IPS-18a (cell line): ENCODE data around the gene CDHR3.

Source experiments
- H3K27ac ChIP-seq: one replicate; pipeline ENCODE4 v1.5.1; 2013; ENCODE audit warnings: low read length
- H3K27me3 ChIP-seq: one replicate; pipeline ENCODE4 v1.6.1; 2013; ENCODE audit warnings: mild to moderate bottlenecking, low read length; ENCODE audit not compliant: control insufficient read depth, insufficient read depth
- H3K36me3 ChIP-seq: one replicate; pipeline ENCODE4 v1.6.1; 2013; ENCODE audit warnings: low read depth, low read length; ENCODE audit not compliant: control insufficient read depth
- H3K4me1 ChIP-seq: one replicate; pipeline ENCODE4 v1.6.1; 2013; ENCODE audit warnings: low read depth, low read length; ENCODE audit not compliant: control insufficient read depth
- H3K4me3 ChIP-seq: one replicate; pipeline ENCODE4 v1.5.1; 2013; ENCODE audit warnings: low read length
- H3K9ac ChIP-seq: one replicate; pipeline ENCODE4 v1.6.1; 2013; ENCODE audit warnings: mild to moderate bottlenecking, low read length, moderate library complexity
- H3K9me3 ChIP-seq: one replicate; pipeline ENCODE4 v1.6.1; 2013; ENCODE audit warnings: low read depth, low read length; ENCODE audit not compliant: control insufficient read depth

The CDHR3 gene

DNA sequence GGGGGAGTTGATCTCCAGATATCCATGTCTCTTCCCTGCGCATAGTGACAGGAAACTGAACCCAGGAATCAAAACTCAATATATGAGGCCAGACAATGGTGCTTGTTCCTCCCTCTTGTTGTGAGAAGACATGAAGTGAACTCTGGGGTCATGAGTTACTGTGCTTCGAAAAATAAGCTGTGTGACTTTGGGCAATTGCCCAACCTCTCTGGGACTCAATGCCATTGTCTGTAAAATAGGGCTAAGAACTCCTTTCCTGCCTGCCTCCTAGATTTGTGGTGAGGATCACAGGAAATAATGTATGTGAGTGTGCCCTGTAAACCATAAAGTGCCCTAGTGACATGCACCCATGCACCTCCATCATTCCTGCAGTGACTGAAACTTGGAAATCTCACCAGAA, 100.6 kb downstream of the CDHR3 start:
- Histone ChIP-seq H3K9me3 (no peaks in the 10 kb centered on the region), H3K36me3 (no peaks in the 10 kb centered on the region), H3K4me3 (no peak overlapping the region), H3K27me3 (no peaks in the 10 kb centered on the region), H3K4me1 (peaks cover 9% of the 10 kb centered on the region), H3K27ac (no peak overlapping the region), H3K9ac (no peak overlapping the region)

DNA sequence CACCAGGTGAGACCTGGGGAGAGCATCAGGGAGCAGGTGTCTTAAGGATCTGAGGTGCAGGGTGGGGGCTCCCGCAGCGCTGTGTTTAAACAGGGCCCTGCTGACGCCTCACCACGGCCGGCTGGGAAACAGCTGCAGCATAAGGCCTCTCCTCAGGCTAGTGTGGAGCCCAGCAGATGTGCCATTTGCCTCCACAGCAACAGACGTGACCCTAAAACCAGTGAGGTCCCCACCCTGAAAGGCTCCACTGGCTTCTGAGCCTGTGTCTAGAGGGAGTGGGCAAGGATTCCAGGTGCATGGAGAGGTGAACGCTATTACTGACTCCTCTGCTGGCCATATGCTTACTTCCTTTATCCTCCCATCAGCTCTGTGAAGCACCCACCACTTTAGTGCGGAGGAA, 101.3 kb downstream of the CDHR3 start:
- H3K4me3 ChIP-seq, result no peak overlapping the region
- no peak overlapping the region for H3K27ac ChIP-seq
- H3K9me3 ChIP-seq, result no peaks in the 10 kb centered on the region
- peaks cover 9% of the 10 kb centered on the region for H3K4me1 ChIP-seq
- H3K9ac ChIP-seq, result no peak overlapping the region
- H3K27me3 ChIP-seq, result no peaks in the 10 kb centered on the region
- no peaks in the 10 kb centered on the region for H3K36me3 ChIP-seq

DNA sequence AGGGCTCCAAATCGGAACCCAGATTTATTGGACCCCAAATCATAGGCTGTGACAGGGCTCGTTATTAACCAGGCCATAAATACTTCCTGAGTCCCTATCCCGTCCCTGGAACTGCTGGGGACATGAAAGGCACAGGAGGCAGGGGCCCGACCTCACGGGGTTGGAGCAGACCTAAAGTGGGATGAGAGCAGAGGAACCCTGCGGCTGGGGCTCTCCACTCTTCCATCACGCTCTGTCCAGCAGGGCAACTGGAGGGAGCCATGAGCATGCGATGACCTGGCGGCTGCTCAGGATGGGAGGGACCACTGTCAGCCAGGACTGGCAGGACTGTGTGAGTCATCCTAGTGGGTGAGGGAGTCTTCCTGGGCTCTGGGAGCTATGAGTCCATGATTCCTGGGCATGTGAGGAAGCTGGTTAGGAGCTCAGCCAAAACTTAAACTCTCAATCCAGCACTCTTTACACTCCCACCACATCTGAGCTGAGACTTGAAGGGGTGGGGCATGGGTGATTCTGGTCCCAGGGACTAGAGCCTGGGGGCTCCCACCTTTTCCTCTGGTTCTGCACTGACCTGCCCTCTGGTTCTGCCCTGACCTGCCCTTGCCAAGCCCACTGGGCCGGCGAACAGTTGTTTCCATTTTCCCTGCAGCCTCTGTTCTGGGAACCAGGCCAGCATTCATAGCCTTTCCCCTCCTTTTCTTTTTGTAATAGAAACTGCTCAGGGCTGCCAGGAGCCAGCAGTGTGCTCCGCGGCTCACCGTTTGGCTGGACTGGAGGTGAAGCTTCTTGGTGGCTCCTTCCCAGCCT, 101.9 kb downstream of the CDHR3 start:
- Histone ChIP-seq H3K36me3 (no peaks in the 10 kb centered on the region), H3K27me3 (no peaks in the 10 kb centered on the region), H3K4me1 (peaks cover 9% of the 10 kb centered on the region), H3K9ac (no peak overlapping the region), H3K9me3 (no peaks in the 10 kb centered on the region), H3K4me3 (no peak overlapping the region), H3K27ac (no peak overlapping the region)

DNA sequence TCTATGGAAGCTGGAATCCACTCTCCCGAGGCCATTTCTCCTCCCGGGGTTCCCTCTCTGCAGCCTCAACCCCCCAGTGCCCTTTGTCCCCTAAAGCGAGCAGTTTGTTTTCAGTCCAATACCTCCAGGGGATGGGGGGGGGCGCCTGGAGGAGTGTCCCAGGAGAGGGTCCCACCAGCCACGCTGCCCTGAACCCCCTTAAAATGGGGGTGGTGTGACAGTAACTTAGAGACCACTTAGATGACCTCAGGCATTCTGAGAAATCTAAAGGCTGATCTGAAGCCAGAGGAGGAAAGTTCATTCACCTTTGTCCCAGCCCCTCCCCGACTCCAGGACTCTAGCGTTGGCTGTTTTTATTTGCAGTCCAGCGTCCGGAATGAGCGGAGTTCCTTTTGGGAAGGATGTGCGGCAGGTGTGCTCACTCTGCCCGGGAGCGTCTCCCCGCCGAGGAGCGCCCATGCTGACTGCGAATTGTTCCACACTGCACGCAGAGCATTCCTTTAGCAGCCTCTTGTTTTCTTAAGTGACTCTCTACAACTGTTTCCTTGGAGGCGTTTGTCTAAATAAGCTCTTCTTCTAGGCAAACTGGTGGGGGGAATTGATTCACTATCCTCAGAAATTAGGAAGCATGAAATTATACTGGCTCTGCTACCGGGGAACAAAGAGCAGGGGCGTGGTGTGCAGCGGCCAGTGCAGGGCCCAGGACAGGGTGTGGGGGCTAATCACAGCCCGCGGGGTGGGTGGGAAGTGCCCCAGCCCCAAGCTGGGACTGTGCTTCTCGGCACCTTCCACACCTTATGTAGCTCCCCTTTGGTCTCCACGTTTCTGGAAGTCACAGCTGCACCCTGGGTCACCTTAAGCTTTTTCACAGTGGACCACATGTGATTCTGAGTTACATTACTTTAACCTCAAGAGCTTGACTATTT, 102.8 kb downstream of the CDHR3 start:
- Histone ChIP-seq H3K9me3 (no peaks in the 10 kb centered on the region), H3K9ac (no peak overlapping the region), H3K27ac (no peak overlapping the region), H3K4me1 (peaks cover 9% of the 10 kb centered on the region), H3K36me3 (no peaks in the 10 kb centered on the region), H3K27me3 (no peaks in the 10 kb centered on the region), H3K4me3 (no peak overlapping the region)

DNA sequence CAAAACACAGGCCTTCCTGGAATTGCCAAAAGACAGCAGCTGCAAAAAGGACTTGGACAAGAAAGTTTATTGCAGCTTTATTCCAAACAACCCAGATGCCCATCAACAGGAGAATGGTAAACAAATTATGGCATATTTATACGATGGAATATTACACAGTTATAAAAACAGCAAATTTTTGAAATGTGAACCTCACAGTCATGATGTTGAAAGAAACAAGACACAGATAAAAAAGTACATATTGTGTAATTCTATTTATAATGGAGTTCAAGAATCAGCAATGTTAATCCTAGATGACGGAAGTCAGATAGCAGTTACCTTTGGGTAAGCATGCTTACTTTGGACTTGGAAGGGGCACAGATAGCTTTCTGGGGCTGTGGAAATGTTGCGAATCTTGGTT, 104.6 kb downstream of the CDHR3 start:
- no peaks in the 10 kb centered on the region for H3K9me3 ChIP-seq
- no peak overlapping the region for H3K9ac ChIP-seq
- H3K27ac ChIP-seq, result no peak overlapping the region
- H3K36me3 ChIP-seq, result no peaks in the 10 kb centered on the region
- H3K4me3 ChIP-seq, result no peak overlapping the region
- no peaks in the 10 kb centered on the region for H3K27me3 ChIP-seq
- peaks cover 14% of the 10 kb centered on the region for H3K4me1 ChIP-seq

DNA sequence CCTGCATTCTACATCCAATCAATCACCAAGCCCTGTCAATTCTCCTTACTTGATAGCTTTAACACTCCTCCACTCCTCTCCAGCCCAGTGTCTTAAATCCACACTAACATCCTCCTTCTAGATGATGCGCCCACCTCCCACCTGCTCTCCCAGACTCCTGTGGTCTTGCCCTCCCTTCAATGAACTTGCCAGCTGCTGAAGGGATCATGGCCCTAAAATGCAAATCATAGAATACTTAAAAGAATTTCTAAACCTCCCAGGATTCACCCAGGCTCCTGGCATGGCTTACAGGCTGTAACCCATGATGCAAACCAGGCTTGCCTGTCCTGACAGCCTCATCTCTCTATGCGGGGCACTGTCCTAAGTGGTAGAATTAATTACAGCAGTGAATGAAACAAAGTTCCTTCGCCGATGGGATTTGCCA, 105.5 kb downstream of the CDHR3 start:
- H3K27ac ChIP-seq, result no peak overlapping the region

DNA sequence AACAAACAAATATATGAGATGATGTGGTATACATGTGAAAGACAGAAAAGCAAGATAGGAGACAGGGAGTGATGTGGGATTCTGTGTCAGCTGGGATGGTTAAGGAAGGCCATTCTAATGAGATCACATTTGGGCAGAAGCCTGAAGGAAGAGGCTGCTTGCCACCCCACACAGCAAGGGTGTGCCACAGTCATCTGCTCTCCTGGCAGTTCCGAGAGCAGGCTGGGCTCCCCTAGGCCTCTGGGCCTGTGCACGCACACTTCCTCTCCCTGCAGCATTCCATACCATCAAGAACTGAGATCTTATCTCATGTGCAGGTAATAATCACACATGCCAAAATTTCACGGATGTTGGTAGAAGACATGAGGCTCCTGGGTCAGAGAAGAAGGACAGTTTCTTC, 105.9 kb downstream of the CDHR3 start:
- Histone ChIP-seq H3K9ac (no peak overlapping the region), H3K4me3 (no peak overlapping the region), H3K9me3 (no peaks in the 10 kb centered on the region), H3K4me1 (peaks cover 14% of the 10 kb centered on the region), H3K27ac (no peak overlapping the region), H3K27me3 (no peaks in the 10 kb centered on the region), H3K36me3 (no peaks in the 10 kb centered on the region)

More for the DNA sequence above, 105.5 kb downstream of the CDHR3 start:
- H3K4me3 ChIP-seq, result no peak overlapping the region
- H3K9me3 ChIP-seq, result no peaks in the 10 kb centered on the region
- no peaks in the 10 kb centered on the region for H3K36me3 ChIP-seq
- no peak overlapping the region for H3K9ac ChIP-seq
- no peaks in the 10 kb centered on the region for H3K27me3 ChIP-seq
- peaks cover 14% of the 10 kb centered on the region for H3K4me1 ChIP-seq

DNA sequence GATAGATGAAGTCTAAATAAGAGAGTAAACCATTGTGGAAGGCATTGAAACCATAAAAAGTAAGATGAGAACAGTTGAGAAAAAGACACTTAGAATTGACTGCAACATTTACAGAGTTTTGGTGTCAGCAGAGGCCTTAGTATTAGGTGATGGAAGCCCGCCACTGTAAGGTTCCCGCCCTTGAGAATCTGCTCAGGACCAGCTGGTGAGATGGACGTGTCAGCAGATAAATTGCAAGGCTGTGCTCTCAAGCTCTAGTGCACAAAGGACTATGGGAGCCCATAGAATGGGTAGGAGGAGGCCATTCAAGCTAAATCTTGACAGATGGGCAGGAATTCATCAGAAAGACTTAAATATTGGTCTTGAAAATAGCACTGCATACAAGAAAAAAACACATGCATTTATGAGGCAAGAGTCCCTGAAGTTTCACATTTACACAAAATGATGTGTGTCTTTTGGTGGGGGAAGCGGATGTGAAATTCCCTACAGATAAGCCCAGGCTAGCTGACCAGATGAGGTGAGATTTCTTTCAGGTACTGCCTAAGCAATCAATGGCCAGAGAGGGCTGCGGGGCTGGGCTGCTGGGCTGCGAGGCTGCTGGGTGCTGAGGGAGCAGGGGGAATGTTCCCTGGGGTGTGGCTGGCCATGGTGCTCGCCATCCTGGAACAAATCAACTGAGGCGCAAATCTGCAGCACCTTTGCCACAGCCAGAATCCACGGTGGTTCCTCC, 106.6 kb downstream of the CDHR3 start:
- Histone ChIP-seq H3K27ac (no peak overlapping the region), H3K4me1 (peaks cover 14% of the 10 kb centered on the region), H3K9ac (no peak overlapping the region)

DNA sequence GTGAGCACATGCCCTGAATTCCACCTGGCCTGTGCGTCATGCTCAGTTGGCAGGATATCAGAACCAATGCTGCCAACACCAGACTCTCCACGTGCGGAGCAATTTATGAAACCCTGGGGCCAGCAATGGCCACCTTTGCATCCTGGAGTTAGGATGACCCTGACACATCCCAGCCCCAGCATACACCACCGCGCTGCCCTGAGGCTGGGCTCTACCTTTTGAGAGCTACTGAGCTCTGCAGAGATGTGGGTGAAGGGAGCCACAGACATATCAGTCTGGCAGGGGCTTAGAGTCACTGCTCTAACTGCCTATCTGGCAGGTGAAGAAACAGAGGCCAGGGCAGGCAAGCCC, 107.1 kb downstream of the CDHR3 start:
- Histone ChIP-seq H3K9me3 (no peaks in the 10 kb centered on the region), H3K36me3 (no peaks in the 10 kb centered on the region), H3K27me3 (no peaks in the 10 kb centered on the region), H3K27ac (no peak overlapping the region), H3K4me3 (no peak overlapping the region), H3K4me1 (peaks cover 10% of the 10 kb centered on the region), H3K9ac (no peak overlapping the region)

More for the DNA sequence above, 106.6 kb downstream of the CDHR3 start:
- Histone ChIP-seq H3K36me3 (no peaks in the 10 kb centered on the region), H3K27me3 (no peaks in the 10 kb centered on the region), H3K4me3 (no peak overlapping the region), H3K9me3 (no peaks in the 10 kb centered on the region)

DNA sequence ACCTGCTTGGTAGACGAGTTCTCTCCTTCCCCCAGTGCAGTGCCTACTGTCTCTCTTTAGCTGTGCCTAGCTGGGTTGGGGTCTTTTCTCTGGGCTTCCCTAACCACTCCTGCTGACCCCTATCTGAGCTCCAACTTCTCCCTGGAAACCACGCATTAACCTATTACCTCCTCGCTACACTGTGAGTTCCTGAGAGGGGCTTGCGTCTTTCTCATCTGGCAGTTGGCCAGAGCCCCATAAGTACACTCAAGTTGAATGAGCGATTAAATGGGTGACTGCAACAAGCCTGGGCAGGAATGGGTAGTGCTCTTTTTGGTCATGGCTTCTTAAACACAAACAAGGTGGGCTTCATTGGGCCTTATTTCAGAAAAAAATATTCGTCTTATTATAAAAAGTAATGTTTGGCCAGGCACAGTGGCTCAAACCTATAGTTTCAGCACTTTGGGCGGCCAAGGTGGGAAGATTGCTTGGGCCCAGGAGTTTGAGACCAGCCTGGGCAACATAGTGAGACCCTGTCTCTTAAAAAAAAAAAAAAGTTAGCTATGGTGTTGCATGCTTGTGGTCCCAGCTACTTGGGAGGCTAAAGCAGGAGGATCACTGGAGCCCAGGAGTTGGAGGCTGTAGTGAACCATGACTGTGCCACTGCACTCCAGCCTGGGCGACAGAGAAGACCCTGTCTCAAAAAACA, 107.6 kb downstream of the CDHR3 start:
- no peak overlapping the region for H3K27ac ChIP-seq

More for the DNA sequence above, 107.6 kb downstream of the CDHR3 start:
- H3K9ac ChIP-seq, result no peak overlapping the region
- H3K4me3 ChIP-seq, result no peak overlapping the region
- no peaks in the 10 kb centered on the region for H3K36me3 ChIP-seq
- H3K27me3 ChIP-seq, result no peaks in the 10 kb centered on the region
- no peaks in the 10 kb centered on the region for H3K9me3 ChIP-seq
- peaks cover 5% of the 10 kb centered on the region for H3K4me1 ChIP-seq
